ENCODE results near the gene CTDP1. TPM values are rescaled to one million over a fixed set of nuclear protein-coding genes. Genes with fewer than 3 reads are reported as not detected.

CTDP1 gene
- total and polyA plus RNA-seq, 9 of the 15 experiments (the other 6 are each of a cell fraction or from before 2014, with no cell fraction given), result 0.07 to 19.2 (median 4.0) TPM

DNA sequence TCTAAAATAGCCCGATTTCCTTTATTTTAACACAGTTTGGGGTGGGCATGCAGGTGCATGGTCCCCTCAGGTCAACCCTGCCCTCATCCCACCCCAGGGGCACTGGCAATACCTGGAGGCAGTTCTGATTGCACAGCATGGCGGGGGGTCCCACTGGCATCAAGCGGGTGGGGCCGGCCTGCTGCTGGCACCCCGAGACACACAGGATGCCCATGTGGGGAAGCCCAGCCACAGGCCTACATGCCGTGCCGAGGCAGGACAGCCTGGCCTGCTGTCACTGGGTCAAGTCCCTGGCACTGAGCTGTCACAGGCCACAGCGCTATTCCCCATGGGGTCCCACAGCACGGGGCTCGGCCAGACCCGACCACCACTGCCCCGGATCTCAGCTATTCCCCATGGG is 106.2 kb downstream of the CTDP1 start:
- intact Hi-C loops (cut with micrococcal nuclease) (no loop called here), in situ Hi-C loops (cut with MboI) (no loop called here)
- Histone ChIP-seq H3K9me3 (replicated peaks; ENCODE audit: control insufficient read depth, insufficient read depth, low read depth, low read length) (no peaks in the 10 kb centered on the region), H3K4me2 (ENCODE audit: insufficient read depth, low read length) (no peak overlapping the region), H3K4me1 (replicated peaks in 1 of 2; ENCODE audit: control insufficient read depth in 2 of 2, insufficient read depth in 2 of 2, low read length in 2 of 2) (no peaks in the 10 kb centered on the region; a peak in 3 of 5 replicates), H2AFZ (ENCODE audit: low read depth, low read length) (no peak overlapping the region), H3K9ac (ENCODE audit: insufficient read depth in 1 of 2, low read depth in 2 of 2, low read length in 2 of 2) (no peak overlapping the region), H3K79me2 (ENCODE audit: control insufficient read depth, insufficient read depth, low read length) (no peaks in the 10 kb centered on the region), H3K27me3 (ENCODE audit: control insufficient read depth in 2 of 2, insufficient read depth in 2 of 2, low read length in 2 of 2) (peaks cover 12 to 70% of the 10 kb centered on the region in 2 experiments; a peak in 4 of 5 replicates), H3K27ac (ENCODE audit: extremely low read depth, low read depth, low read length) (no peak overlapping the region), H3K4me3 (no peak overlapping the region), H3K36me3 (ENCODE audit: control insufficient read depth, insufficient read depth, low read length) (no peaks in the 10 kb centered on the region), H4K20me1 (replicated peaks; ENCODE audit: control insufficient read depth, insufficient read depth, low read length) (no peaks in the 10 kb centered on the region), H3K9me1 (ENCODE audit: control insufficient read depth, insufficient read depth, low read length) (no peaks in the 10 kb centered on the region)
- ATAC-seq (no peak), FAIRE-seq (no peak), DNase-seq (ENCODE audit: extremely low read depth in 1 of 4, low spot score in 3 of 4) (no peak)
- ChIA-PET CTCF (ENCODE audit: low intra/inter-chr PET ratio) (no interaction called here), POLR2A (no interaction called here)
- TF ChIP-seq TAL1 (IDR thresholded peaks at IDR 0.05), result no peak
- TF ChIP-seq ZFPM2 (CRISPR knock-in tag; IDR thresholded peaks at IDR 0.05), result no peak
- TF ChIP-seq AFF4 (CRISPR knock-in tag; IDR thresholded peaks at IDR 0.05), result no peak
- TF ChIP-seq ERF (CRISPR knock-in tag; IDR thresholded peaks at IDR 0.05), result no peak
- no peak for TF ChIP-seq DPF2 (IDR thresholded peaks at IDR 0.05)
- TF ChIP-seq ILK (tag; IDR thresholded peaks at IDR 0.05; ENCODE audit: borderline replicate concordance, low read depth), result no peak
- no peak for TF ChIP-seq EP300 (IDR thresholded peaks at IDR 0.05; ENCODE audit: low read length)
- TF ChIP-seq CTCF (IDR thresholded peaks at IDR 0.05 in 2 of 3, conservative IDR thresholded peaks at IDR 0.05 in 1 of 3; ENCODE audit: insufficient read depth in 2 of 3, low read depth in 1 of 3, low read length in 3 of 3), result no peak
- TF ChIP-seq TRIM28 (IDR thresholded peaks at IDR 0.05), result no peak
- no peak for TF ChIP-seq MECOM (CRISPR knock-in tag; IDR thresholded peaks at IDR 0.05)
- no peak for TF ChIP-seq ZNF696 (CRISPR knock-in tag; conservative IDR thresholded peaks at IDR 0.05)
- no peak for TF ChIP-seq ELF1 (tag; IDR thresholded peaks at IDR 0.05)
- no TSS peak for BruUV-seq (replicated peaks)
- 7% methylated on average over 7 of the region's 12 CpGs for WGBS (ENCODE audit: insufficient coverage, low coverage, missing lambda C conversion rate)
